Measurements from ENCODE around the gene SAMHD1.
"Not testable (repeated sequence)": the region's sequence is repeated elsewhere in the genome, so short reads cannot be mapped to it uniquely, and the experiment has no call there.

SAMHD1 gene

GRCh38 chr20:36956016-36956415 is 4.5 kb upstream of the SAMHD1 start:
- no peak for DNase-seq (ENCODE audit: low read depth in 1 of 2, low spot score in 1 of 2)

GRCh38 chr20:36951979-36952738 is 651 bp upstream of the SAMHD1 start:
- DNase-seq (ENCODE audit: low read depth in 1 of 2, low spot score in 1 of 2) = no peak

- DNase-seq (ENCODE audit: low read depth in 1 of 2, low spot score in 1 of 2) = peak in 1 of 2 donors; percentile 13
Observed at GRCh38 chr20:36950414-36951197, 902 bp downstream of the SAMHD1 start.

GRCh38 chr20:36941401-36941835 is 10.1 kb downstream of the SAMHD1 start:
- DNase-seq (ENCODE audit: low read depth in 1 of 2, low spot score in 1 of 2) = no peak

- DNase-seq (ENCODE audit: low read depth in 1 of 2, low spot score in 1 of 2) = no peak
Observed at GRCh38 chr20:36937402-36937770, 14.1 kb downstream of the SAMHD1 start.

- not testable (repeated sequence) for DNase-seq (ENCODE audit: low read depth in 1 of 2, low spot score in 1 of 2)
Observed at GRCh38 chr20:36936761-36937401, 14.6 kb downstream of the SAMHD1 start.

- no peak for DNase-seq (ENCODE audit: low read depth in 1 of 2, low spot score in 1 of 2)
Observed at GRCh38 chr20:36936341-36936740, 15.2 kb downstream of the SAMHD1 start.

- not testable (repeated sequence) for DNase-seq (ENCODE audit: low read depth in 1 of 2, low spot score in 1 of 2)
Observed at GRCh38 chr20:36933571-36933970, 17.9 kb downstream of the SAMHD1 start.

GRCh38 chr20:36932476-36933426 is 18.8 kb downstream of the SAMHD1 start:
- no peak for DNase-seq (ENCODE audit: low read depth in 1 of 2, low spot score in 1 of 2)

- not testable (repeated sequence) for DNase-seq (ENCODE audit: low read depth in 1 of 2, low spot score in 1 of 2)
Observed at GRCh38 chr20:36932067-36932466, 19.4 kb downstream of the SAMHD1 start.

GRCh38 chr20:36929691-36930090 is 21.8 kb downstream of the SAMHD1 start:
- no peak for DNase-seq (ENCODE audit: low read depth in 1 of 2, low spot score in 1 of 2)

- no peak for DNase-seq (ENCODE audit: low read depth in 1 of 2, low spot score in 1 of 2)
Observed at GRCh38 chr20:36929290-36929689, 22.2 kb downstream of the SAMHD1 start.

GRCh38 chr20:36927704-36928103 is 23.8 kb downstream of the SAMHD1 start:
- no peak for DNase-seq (ENCODE audit: low read depth in 1 of 2, low spot score in 1 of 2)

- no peak for DNase-seq (ENCODE audit: low read depth in 1 of 2, low spot score in 1 of 2)
Observed at GRCh38 chr20:36926653-36927200, 24.8 kb downstream of the SAMHD1 start.

GRCh38 chr20:36925234-36925633 is 26.3 kb downstream of the SAMHD1 start:
- no peak for DNase-seq (ENCODE audit: low read depth in 1 of 2, low spot score in 1 of 2)

GRCh38 chr20:36924167-36925045 is 27.1 kb downstream of the SAMHD1 start:
- no peak for DNase-seq (ENCODE audit: low read depth in 1 of 2, low spot score in 1 of 2)

- DNase-seq (ENCODE audit: low read depth in 1 of 2, low spot score in 1 of 2) = no peak
Observed at GRCh38 chr20:36920334-36920730, 31.2 kb downstream of the SAMHD1 start.

- no peak for DNase-seq (ENCODE audit: low read depth in 1 of 2, low spot score in 1 of 2)
Observed at GRCh38 chr20:36919715-36920333, 31.7 kb downstream of the SAMHD1 start.

GRCh38 chr20:36917943-36918342 is 33.6 kb downstream of the SAMHD1 start:
- no peak for DNase-seq (ENCODE audit: low read depth in 1 of 2, low spot score in 1 of 2)

All from activated T-helper 1 cell treated with anti-CD3 and anti-CD28 coated beads, Interleukin-2, amount 50 U/mL, for 16 hours (primary cell).